GM21381 (cell line): ENCODE measurements around the gene PPP2R2D.

Experiments used
- ATAC-seq: cut with Tn5 transposase; IDR thresholded peaks from one replicate; pipeline ENCODE4 v1.9.1; 2021; ENCODE audit warnings: mild to moderate bottlenecking, moderate library complexity; ENCODE audit not compliant: unreplicated experiment

Gene PPP2R2D

GRCh38 chr10:131886237-131886636 is 14.6 kb upstream of the PPP2R2D start:
- no peak for ATAC-seq

GRCh38 chr10:131888186-131888604 is 12.6 kb upstream of the PPP2R2D start:
- no peak for ATAC-seq

DNA sequence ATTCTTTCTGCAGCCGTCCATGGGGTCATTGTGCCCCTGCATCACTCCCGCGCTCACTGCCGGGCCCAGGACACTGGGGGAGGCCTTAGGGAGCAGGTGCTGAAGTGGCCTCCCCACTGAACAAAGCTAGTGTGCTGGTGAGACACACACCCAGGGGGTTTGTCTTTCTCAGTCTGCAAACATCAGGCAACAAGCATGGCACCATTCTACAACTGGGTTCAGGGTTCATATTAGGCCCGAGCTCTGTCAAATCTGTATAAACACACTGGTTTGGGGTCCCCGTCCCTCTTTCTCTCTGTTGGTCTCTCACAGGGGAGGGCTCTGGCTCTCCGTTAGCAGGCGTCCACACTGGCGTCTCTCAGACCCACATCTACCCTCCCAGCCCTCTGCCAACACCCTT is 11.1 kb upstream of the PPP2R2D start:
- no peak for ATAC-seq

DNA sequence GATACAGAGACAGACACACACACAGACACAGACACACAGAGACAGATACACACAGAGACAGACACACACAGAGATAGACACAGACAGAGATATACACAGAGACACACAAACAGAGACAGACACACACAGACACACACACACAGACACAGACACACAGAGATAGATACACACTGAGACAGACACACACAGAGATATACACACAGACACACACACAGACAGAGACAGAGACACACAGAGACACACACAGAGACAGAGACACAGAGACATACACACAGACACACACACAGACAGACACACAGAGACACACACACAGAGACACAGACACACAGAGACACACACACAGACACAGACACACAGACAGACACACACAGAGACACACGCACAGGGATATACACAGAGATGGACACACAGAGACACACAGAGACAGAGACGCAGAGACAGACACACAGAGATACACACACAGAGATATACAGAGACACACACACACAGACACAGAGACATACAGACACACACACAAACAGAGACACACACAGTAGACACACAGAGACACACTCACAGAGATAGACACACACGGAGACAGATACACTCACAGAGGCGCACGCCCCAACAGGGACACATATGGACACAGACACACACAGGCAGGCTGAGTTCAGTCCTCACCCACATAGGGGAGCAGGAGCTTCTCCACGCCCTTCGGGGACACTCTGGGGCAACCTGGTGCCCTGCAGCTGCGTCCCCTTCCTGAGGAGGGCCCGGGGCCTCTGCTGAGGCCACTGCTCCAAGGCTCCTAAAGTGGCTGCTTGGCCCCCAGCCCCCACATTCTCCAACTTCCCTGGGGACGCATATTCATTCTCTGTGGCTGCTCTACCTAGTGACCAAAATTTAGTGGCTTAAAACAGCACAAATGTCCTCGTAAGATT is 10.3 kb upstream of the PPP2R2D start:
- no peak for ATAC-seq

DNA sequence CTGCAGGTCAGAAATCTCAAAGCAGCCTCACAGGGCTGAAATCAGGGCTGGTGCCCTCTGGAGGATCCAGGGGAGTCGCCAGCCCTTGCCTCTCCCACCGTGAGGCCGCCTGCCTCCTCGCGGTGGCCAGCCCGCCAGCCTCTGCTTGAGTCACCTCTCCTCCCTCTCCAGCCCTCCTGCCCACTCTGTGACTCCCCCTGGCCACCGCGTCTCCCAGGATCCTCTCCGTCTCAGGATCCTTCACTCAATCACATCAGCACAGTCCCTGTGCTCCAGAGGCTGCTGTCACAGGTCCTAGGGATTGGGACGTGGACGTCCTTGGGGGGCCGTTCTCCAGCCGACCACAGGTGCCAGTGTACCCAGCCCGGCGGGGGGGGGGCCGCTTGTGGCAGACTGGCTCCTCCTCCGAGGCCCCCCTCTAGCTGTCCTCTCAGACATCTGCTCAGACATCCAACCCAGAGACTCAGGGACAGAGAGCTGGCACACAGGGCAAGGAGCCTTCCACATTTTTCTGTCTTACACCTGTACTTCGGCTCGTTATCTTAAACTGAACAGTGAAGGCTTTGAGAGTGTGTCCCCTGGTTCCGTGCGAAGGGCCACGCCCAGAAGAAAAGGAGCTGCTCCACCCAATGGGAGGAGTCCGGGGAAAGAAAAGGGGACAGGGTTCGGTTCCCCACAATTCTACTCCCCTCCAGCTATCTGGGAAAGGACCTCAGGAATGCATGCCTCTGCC is 9.4 kb upstream of the PPP2R2D start:
- no peak for ATAC-seq

- ATAC-seq, result no peak
Measured at GRCh38 chr10:131891929-131892805, 8.6 kb upstream of the PPP2R2D start.

DNA sequence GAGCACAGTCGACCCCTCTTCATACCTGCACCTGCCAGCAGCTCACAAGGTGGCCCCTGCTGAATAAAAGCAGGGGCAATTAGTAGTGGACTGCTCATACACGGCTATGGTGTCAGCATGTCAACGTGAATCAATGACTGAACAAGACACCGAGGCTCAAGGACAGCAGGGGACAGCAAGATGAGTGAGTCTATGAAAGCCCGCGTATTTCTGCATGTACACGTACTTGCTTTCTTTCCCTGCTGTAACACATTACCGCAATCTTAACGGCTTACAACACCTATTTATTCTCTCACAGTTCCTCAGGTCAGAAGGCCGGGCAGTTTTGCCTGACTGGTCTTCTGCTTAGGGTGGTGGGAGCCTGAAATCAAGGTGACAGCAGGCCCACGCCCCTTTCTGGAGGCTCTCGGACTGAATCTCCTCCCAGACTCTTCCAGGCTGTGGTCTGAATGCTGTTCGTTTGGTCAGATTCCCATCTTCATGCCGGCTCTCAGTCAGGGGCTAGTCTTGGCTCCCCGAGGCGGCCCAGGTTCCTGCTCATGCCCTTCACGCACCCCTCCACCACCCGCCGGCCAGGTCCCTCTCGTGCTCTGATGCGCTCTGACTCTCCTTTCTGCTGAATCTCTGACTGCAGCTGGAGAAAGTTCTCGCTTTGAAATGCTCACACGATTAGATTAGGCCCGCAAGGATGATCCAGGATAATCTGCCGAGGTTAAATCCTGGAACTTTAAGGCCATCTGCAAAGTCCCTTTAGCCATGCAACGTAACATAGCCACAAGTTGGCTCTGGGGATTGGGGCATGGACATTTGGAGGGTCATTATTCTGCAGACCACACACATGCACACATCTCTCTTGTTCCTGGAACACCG is 7.8 kb upstream of the PPP2R2D start:
- ATAC-seq, result no peak

GRCh38 chr10:131895116-131895515 is 5.7 kb upstream of the PPP2R2D start:
- no peak for ATAC-seq

- no peak for ATAC-seq
Measured at GRCh38 chr10:131896403-131896802, 4.4 kb upstream of the PPP2R2D start.

GRCh38 chr10:131897297-131897899 is 3.4 kb upstream of the PPP2R2D start:
- ATAC-seq, result no peak

GRCh38 chr10:131898061-131898460 is 2.7 kb upstream of the PPP2R2D start:
- ATAC-seq, result no peak

- ATAC-seq, result no peak
Measured at GRCh38 chr10:131898713-131899112, 2.1 kb upstream of the PPP2R2D start.

DNA sequence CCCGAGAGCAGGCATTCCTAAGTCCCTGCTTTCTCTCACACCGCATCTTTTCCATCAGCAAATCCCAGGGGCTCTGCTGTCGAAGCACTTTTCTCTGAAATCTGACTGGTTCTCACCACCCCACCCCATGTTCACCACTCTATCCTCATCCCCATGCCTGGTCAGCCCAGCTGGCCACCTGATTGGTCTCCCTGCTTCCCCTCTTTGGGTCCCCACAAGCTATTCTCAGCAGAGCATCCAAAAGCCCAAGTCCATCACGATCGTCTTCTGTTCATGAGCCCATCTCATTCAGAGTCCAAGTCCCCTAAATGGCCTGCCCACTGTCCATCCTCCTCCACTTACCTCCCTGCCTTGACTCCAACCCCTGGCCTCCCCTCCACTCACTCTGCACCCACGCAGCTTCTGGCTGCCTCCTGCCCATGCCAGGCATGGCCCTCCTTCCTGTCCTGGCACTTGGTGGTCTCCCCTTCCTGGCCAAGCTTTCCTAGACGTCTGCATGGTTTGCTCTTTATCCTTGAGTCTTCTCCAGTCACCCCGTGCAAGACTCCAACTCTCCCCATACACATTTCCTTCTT is 1.6 kb upstream of the PPP2R2D start:
- ATAC-seq, result no peak

DNA sequence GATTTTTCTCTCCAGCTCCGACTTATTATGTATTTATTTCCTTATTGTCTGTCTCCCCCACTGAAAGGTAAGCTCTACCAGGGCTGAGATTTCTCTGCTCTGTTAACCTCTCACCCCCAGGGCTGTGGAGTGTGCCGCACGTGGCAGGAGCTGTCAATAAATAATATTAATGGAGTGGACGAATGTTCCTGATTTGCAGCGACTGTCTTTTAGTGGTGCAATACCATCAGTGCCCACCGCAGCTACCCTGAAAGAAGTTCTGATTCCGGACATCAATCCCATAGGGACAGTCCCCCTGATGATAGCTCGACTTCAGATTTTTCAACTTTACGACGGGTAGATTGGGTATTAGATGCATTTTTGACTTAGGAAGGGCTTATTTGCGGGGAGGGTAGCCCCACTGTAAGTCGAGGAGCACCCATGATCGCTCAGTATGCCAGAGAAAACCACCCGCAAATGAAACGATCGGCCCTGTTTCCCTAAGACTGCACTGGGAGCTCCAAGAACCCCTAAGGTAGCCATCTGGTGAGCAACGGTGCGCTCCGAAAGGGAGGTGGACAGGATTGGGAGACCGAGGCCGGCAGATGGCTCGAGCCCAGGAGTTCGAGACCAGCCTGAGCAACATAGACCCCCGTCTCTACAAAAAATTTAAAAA is 986 bp upstream of the PPP2R2D start:
- ATAC-seq, result no peak

DNA sequence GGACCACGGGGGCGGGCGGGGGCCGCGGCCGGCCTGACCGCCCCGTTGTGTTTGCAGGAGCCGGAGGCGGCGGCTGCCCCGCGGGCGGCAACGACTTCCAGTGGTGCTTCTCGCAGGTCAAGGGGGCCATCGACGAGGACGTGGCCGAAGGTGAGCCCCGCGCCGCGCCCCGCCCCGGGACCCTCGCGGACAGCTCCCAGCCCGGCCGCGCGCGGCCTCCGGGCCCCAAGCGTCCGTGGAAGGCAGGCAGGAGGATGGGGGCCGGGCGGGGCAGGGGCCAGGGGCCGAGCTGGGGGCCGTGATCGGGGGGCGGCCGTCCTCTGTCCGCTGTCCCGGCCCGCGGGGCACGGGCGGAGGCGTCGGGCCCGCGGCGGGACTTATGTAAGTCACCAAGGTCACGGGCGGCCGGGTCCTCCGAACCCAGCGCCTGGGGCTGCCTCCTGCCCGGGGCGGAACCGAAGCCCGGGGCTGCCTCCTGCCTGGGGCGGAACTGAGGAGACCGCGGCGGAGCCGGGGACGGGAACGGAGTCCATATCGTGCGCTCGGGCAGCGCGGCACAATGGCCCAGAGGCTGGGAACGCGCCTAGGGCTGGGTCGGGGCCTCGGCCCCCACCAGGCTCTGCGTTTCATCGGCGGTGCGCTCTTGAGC is 497 bp downstream of the PPP2R2D start:
- ATAC-seq, result peak; percentile 18

DNA sequence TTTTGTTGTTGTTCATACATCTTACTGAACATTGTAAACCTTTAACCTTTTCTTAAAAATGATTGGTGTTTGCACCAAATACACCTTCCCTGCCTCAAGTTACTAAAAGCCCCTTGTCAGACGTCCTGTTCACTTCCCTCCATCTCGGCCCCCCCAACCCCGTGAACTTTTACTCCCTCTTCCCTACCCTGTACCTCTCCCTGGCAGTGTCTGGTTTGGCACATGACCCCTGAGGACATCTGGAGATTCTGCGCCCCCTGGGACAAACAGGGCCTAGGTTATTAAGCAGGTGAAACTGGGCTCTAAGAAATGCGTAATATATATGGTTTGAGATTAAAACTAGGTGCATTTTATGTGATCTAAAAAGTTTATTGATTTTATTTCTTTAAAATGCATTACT is 1.4 kb downstream of the PPP2R2D start:
- no peak for ATAC-seq

GRCh38 chr10:131902691-131903090 is 1.9 kb downstream of the PPP2R2D start:
- no peak for ATAC-seq

DNA sequence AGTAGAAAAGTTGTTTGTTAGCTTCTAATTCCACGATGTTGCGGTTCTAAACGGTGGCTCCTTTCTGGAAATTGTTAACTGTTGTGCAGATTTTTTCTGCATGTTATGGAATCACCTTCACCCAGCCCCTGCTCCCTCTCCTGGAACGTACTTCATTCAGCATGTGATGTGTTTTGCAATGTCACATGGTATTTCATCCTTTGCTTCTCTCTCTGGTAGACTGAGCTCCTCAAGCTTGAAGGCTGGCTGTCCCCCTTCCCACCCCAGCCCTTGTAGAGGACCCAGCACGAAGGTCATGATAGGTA is 4.4 kb downstream of the PPP2R2D start:
- no peak for ATAC-seq
